SK-N-SH treated with all-trans-retinoic acid at 6 μM for 48 hours (cell line): ENCODE measurements around the gene RABL2A.
A peak's percentile ranks its signal among the peaks of the same experiment; 100 is the strongest.
"Not testable (repeated sequence)": the region's sequence is repeated elsewhere in the genome, so short reads cannot be mapped to it uniquely, and the experiment has no call there.

Experiments used
- ATAC-seq: fragments of 200-7000 bp; cut with Tn5 transposase; 3 replicates; pipeline ENCODE4 v1.9.1; 2020; ENCODE audit warnings: mild to moderate bottlenecking, moderate library complexity
- ZFP3 ChIP-seq: fragments of 250-450 bp; sonication (Bioruptor Pico); IDR thresholded peaks from 2 replicates; pipeline ENCODE4 v1.5.0; 2020; ENCODE audit warnings: mild to moderate bottlenecking, moderate library complexity

RABL2A gene

DNA sequence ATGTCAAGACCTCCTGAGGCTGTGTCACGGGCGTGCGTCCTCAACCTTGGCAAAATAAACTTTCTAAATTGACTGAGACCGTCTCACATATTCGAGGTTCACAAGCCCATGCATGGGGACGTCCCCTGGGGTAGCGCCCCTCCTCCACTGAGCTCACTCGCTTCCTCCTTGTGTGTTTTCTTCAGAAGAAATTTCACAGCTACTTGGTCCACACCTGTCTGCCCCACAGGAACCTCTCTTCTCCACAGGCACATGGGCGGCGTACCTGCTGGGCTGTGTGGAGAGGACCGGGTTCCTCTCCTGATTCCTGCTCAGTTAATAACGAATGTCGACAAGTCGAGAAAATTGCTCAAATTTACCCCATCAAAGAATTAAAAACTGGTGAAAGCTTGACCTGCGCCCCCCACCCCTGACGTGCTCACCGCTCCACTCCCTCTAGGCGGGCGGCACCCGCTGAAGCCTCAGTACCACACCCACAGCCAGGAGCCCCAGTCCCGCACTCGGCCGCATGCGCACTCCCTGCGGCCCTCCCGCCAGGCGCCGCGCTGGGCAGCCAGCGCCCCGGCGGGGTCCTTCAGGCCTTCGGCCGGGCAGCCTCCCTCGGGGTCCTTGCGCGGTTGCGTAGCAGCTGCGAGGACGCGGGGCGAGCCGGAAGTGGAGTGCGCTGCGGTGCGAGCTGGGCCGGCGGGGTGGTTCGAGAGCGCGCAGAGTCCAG lies at the start of gene RABL2A:
Gene RABL2A, plus strand, starts transcription at position 651 of the 715 bp plus-strand sequence. CDS start 1,341 bp downstream, outside the sequence.
- ATAC-seq, result peak; percentile 97

DNA sequence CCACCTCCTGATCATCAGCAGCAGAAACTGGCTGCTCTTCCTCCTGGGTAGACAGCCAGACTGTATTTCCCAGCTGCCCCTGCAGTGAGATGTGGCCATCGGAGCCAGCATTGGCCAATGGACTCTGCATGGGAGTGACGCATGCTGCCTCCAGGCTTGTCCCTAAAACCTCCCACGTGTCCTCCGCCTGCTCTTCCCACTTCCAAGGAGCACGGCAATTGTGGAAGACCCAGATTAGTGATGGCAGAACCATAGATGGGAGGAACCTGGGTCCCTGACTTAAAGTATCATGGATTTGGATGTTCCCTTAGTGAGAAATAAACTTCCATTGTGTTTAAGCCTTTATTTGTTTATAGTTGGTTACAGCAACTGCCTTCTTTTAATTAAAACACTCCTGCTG lies 48.6 kb upstream of the RABL2A start:
- not testable (repeated sequence) for ATAC-seq

DNA sequence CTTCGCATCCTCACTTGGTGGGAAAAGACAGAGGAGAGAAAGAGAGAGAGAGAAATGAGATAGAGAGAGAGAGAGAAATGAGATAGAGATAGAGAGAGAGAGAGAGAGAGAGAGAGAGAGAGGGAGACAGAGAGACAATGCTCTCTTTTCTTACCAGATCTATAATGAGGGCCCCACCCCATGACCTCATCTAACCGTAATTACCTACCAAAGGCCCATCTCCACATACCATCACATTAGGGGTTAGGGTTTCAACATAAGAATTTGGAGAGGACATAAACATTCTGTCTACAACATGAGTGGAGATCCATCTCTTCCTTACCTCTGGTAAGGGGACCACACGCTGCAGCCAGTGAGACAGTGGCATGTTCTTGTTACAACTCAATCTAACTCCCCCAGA lies 44.6 kb upstream of the RABL2A start:
- ATAC-seq, result not testable (repeated sequence)

DNA sequence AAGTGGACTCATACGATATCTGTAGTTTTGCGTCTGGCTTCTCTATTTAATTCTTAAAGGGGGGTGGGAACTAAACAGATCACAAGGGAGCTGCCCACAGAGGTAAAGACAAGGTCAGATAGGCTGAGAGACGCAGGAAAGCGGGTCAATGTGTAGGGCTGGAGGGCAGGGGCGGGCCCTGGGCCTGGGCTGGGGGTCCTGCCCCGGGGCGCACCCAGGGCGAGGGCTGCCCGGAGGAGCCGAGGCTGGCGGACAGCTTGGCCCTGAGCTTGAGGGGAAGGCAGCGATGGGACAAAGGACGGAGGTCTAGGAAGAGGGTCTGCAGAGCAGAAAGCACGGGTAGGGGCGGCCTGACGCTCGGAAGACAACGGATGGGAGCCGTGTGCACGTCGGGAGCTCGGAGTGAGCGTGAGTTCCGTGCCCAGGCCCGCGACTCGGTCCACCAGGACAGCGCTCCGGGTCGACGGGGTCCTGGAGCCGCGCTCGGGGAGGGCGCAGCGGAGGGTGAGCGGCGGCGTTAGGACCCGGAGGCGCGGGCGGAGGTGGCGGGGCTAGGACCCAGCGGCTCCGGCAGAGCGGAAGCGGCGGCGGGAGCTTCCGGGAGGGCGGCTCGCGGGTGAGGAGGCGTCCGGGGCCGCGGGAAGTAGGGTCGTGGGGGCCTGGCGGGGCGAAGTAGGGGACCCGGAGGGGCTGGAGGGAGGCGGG lies 43.4 kb upstream of the RABL2A start:
- ATAC-seq, result not testable (repeated sequence)
- TF ChIP-seq ZFP3 (CRISPR knock-in tag), result 0 out of 2 replicates have a peak, but pooled peaks have one; percentile 46

DNA sequence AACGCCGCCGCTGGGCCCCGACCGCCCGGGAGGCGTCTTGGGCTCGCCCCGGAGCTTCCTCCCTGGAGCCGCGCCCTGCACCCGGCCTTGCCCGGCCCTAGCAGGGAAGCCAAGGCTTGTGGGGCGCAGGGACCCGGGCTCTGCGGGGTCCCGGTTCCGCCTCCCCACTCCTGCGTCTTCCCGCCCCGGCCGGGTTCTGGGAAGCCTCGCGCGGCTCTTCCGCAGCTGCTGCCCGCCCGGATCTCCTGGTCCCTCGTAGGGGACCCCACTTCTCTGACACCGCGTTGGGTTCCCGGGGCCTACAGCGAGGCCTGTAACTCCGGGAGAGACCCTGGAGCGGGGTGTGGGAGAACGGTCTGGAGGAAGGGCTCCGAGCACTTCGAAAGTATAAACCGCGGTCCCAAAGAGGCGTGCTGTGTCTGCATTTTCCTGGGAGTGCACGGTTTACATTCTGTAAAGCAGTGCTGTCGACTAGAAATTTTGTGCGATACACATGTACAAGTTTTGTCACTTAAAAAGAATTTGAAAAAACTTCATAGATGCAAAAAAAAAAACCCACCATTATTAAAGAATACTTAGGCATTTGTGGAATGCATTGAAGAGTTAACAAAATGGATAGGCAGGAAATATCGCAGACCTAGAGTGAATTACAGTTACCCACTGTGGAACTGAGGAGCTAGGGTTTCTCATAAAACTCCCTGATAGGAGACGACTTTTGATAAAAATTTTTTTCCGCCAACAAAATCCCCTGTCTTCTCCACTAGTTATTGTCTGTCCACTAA lies 42.6 kb upstream of the RABL2A start:
- ATAC-seq, result not testable (repeated sequence)

DNA sequence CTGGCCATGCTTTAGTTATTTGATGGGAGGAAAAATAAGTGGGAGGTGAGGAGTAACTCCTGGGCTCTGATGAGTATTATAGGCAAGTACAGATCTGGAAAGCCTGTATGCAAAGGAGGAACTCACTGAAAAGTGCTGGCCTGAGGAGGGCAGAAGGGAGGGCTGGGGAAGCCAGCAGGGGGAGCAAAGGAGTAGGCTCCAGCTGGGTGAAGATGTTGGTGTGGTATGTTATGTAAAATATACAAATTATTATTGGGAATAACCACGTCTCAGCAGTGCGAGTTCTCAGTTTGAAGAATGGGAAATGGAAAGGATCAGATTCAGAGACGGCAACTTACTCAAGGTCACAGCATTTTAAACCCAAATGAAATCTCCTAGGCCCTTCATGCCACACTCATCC lies 39.9 kb upstream of the RABL2A start:
- not testable (repeated sequence) for ATAC-seq

DNA sequence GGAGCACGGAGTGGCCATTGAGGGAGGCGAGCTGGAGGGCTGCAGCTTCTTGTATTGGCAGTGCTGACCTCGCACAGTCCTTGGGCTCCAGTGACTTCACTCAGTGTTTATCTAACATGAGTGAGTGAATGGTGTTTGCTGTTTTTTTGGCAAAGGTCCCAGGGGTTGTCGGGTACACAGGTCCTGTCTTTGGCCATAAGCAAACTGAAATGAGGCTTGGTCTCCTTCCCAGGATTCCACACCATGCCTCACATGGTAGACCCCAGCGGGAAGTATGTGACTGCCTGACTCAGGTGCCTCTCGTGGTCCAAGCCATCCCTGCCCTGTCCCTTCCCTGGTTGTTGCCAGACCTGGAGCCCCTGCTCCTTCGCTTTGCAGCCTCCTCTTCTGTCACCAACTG lies 37.5 kb upstream of the RABL2A start:
- ATAC-seq, result not testable (repeated sequence)

DNA sequence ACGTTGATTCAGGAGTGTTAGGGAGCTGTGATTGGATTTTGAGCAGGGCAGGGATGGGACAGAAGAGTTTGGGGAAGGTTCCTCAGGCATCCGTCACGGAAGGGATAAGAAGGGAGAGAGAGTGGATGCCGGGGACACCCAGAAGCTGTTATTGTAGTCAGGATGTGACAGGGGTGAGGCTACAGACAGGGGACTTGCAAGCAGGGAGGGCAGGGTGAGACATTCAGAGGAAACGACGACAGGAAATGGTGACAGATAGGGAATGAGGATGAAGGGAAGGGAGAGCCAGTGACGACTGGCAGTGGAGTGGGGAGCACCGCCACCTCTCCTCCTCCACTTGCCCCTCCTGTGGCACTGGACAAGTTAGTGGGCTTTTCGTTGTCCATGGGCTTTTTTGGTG lies 35.1 kb upstream of the RABL2A start:
- ATAC-seq, result not testable (repeated sequence)

DNA sequence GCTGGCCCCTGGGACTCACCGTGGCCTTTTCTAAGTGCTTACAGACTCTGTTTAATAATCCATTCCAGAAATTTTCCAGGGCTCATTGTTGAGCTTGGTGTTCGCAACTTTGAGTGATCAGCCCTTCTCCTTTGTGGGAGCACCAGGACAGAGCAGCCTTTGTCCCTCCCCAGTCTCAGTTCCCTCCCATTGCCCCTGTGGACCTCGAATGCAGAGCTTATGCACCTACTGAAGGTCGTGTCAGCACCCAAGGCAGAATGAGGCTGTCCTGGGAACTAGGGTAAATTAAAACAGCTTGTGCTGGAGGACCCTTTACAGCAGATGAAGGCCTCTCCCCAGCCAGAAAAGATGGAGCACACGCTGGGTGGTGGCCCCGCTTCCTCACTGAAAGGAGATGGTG lies 33.8 kb upstream of the RABL2A start:
- not testable (repeated sequence) for ATAC-seq

DNA sequence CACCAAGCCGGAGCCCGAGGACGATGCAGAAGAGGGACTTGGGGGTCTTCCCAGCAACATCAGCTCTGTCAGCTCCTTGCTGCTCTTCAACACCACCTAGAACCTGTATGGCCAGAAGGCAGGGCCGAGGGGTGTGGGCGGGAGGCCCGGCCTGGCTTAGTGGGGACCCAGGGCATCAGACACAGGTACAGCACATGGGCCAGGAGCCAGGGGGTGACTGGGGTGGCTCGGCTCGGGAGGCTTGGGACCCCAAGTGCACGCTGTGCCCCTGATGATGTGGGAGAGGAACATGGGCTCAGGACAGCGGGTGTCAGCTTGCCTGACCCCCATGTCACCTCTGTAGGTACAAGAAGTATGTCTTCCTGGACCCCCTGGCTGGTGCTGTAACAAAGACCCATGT lies 31.3 kb upstream of the RABL2A start:
- not testable (repeated sequence) for ATAC-seq

DNA sequence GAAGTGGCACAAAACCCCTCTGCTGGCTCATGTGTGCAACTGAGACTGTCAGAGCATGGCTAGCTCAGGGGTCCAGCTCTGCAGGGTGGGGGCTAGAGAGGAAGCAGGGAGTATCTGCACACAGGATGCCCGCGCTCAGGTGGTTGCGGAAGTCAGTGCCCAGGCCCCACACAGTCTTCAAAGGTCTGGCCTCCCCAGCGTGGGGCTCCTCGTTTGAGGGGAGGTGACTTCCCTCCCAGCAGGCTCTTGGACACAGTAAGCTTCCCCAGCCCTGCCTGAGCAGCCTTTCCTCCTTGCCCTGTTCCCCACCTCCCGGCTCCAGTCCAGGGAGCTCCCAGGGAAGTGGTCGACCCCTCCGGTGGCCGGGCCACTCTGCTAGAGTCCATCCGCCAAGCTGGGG lies 29.9 kb upstream of the RABL2A start:
- not testable (repeated sequence) for ATAC-seq

DNA sequence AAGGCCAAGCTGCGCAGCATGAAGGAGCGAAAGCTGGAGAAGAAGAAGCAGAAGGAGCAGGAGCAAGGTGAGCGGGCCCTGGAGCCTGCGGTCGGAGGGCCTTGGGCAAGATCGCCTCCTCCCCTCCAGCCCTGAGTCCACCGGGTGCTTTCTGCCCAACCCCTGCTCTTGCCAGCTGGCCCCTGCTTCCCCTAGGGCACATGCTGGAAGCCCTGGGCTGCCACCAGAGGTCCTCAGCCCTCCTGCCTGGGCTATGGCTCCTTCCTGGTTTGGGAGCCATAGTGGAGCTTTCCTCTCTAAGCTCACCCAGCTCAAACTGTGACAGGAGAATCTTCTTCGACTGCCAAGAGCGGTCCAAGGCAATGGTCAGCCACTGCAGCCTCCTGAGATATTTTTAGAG lies 29.5 kb upstream of the RABL2A start:
- ATAC-seq, result not testable (repeated sequence)

DNA sequence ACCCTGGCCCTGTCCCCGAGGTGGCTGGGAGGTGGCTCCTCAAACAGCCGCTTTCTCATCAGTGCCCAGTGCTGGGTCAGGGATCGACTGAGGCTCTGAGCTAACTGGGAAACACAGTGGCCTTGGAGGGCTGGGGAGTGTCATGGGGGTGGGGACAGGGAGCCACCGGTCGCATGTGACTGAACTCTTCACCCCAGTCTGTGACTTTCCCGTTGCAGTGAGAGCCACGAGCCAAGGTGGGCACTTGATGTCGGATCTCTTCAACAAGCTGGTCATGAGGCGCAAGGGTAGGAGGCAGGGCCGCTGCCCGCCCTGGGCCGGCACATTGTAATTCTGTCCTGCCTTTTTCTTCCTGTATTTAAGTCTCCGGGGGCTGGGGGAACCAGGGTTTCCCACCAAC lies 28.9 kb upstream of the RABL2A start:
- not testable (repeated sequence) for ATAC-seq

DNA sequence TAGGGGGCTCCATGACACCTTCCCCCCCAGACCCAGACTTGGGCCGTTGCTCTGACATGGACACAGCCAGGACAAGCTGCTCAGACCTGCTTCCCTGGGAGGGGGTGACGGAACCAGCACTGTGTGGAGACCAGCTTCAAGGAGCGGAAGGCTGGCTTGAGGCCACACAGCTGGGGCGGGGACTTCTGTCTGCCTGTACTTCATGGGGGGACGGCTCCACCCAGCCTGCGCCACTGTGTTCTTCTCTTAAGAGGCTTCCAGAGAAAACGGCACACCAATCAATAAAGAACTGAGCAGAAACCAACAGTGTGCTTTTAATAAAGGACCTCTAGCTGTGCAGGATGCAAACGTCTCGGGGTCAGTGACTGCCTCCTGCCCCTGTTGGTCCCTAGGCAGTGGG lies 28.3 kb upstream of the RABL2A start:
- not testable (repeated sequence) for ATAC-seq

DNA sequence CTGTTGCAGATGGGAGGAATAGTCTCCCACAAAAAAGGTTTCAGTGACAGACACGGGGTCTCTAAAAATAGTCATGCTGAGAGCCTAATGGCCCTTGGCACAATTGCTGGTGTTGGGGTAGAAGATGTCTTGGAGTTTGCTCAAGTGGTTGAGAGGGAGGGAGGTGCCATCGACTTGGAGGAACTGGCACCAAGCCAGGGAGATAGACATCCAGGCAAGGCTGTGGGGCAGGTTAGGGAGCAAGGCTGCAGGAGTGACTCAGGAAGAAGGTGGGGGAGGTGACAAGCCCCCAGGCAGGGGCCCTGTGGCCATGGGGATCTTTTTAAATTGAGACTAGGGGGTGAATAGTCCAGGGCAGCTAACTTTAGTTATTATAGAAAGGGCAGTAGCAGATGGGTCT lies 27.9 kb upstream of the RABL2A start:
- ATAC-seq, result not testable (repeated sequence)

DNA sequence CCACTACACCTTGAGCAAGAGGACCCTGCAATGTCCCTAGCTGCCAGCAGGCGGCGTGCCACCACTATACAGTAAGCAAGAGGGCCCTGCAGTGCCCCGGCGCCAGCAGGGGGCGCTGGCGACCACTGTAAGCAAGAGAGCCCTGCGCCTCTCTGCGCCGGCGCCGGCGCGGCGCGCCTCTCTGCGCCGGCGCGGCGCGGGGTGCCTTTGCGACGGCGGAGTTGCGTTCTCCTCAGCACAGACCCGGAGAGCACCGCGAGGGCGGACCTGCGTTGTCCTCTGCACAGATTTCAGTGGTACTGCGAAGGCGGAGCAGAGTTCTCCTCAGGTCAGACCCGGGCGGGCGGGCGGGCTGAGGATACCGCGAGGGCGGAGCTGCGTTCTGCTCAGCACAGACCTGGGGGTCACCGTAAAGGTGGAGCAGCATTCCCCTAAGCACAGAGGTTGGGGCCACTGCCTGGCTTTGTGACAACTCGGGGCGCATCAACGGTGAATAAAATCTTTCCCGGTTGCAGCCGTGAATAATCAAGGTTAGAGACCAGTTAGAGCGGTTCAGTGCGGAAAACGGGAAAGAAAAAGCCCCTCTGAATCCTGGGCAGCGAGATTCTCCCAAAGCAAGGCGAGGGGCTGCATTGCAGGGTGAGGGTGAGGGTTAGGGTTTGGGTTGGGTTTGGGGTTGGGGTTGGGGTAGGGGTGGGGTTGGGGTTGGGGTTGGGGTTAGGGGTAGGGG lies 24.9 kb upstream of the RABL2A start:
- ATAC-seq, result not testable (repeated sequence)
